Progenitor cell of endocrine pancreas (in vitro differentiated cells): ENCODE data around the gene DUSP16. TPM values are rescaled to one million over a fixed set of nuclear protein-coding genes. Genes with fewer than 3 reads are reported as not detected.
A peak's percentile ranks its signal among the peaks of the same experiment; 100 is the strongest.

Experiments used
- DNase-seq: peaks from one replicate; pipeline ENCODE4 v3.0.0; 2021; ENCODE audit warnings: low spot score; ENCODE audit not compliant: unreplicated experiment
- H3K27ac Mint-ChIP-seq: 2 replicates; pipeline ENCODE4 v1.8.0; 2021; ENCODE audit warnings: mild to moderate bottlenecking, moderate library complexity, mixed read lengths
- H3K27me3 Mint-ChIP-seq: 2 replicates; pipeline ENCODE4 v1.8.0; 2021; ENCODE audit warnings: mixed read lengths
- H3K36me3 Mint-ChIP-seq: 2 replicates; pipeline ENCODE4 v1.8.0; 2022; ENCODE audit warnings: mixed read lengths; ENCODE audit not compliant: insufficient read depth
- H3K4me1 Mint-ChIP-seq: 2 replicates; pipeline ENCODE4 v1.8.0; 2021; ENCODE audit warnings: low read depth, mixed read lengths
- H3K4me3 Mint-ChIP-seq: 2 replicates; pipeline ENCODE4 v1.8.0; 2021; ENCODE audit warnings: low read depth, mild to moderate bottlenecking, moderate library complexity, mixed read lengths
- H3K9me3 Mint-ChIP-seq: 2 replicates; pipeline ENCODE4 v1.8.0; 2021; ENCODE audit warnings: low read depth, mixed read lengths
- CTCF ChIP-seq: fragments of 200-600 bp; sonication (generic); IDR thresholded peaks from one replicate; pipeline ENCODE4 v1.5.0; 2021; ENCODE audit warnings: antibody characterized with exemption, mild to moderate bottlenecking; ENCODE audit not compliant: unreplicated experiment
- total RNA-seq: library from RNA; stranded (reverse); gene quantifications from 2 replicates; pipeline ENCODE4 v1.2.1, GENCODE V29; 2021

Gene DUSP16
- total RNA-seq, 1 donor from 2014 or later = 67.5 TPM

- no peak overlapping the region for H3K27ac Mint-ChIP-seq
- TF ChIP-seq CTCF = no peak
- H3K4me1 Mint-ChIP-seq = peaks cover 23% of the 10 kb centered on the region
- no peak for DNase-seq
- H3K36me3 Mint-ChIP-seq = peaks cover 9% of the 10 kb centered on the region
- H3K9me3 Mint-ChIP-seq = no peaks in the 10 kb centered on the region
- H3K4me3 Mint-ChIP-seq = no peak overlapping the region
- no peaks in the 10 kb centered on the region for H3K27me3 Mint-ChIP-seq
These were observed 24.1 kb downstream of the DUSP16 start for GRCh38 chr12:12538535-12538934.

GRCh38 chr12:12537421-12537820, 25.2 kb downstream of the DUSP16 start:
- Mint-ChIP-seq H3K27me3 (no peaks in the 10 kb centered on the region), H3K4me3 (no peak overlapping the region), H3K4me1 (peaks cover 26% of the 10 kb centered on the region), H3K36me3 (peaks cover 9% of the 10 kb centered on the region), H3K9me3 (no peaks in the 10 kb centered on the region), H3K27ac (no peak overlapping the region)
- no peak for DNase-seq
- no peak for TF ChIP-seq CTCF

- H3K9me3 Mint-ChIP-seq = no peaks in the 10 kb centered on the region
- H3K27ac Mint-ChIP-seq = peak overlapping the region; percentile 73
- peaks cover 2% of the 10 kb centered on the region for H3K36me3 Mint-ChIP-seq
- TF ChIP-seq CTCF = no peak
- H3K27me3 Mint-ChIP-seq = no peaks in the 10 kb centered on the region
- peaks cover 25% of the 10 kb centered on the region for H3K4me1 Mint-ChIP-seq
- no peak overlapping the region for H3K4me3 Mint-ChIP-seq
- no peak for DNase-seq
These were observed 27.7 kb downstream of the DUSP16 start for GRCh38 chr12:12534975-12535374.

- H3K36me3 Mint-ChIP-seq = peaks cover 2% of the 10 kb centered on the region
- DNase-seq = no peak
- peak overlapping the region; percentile 66 for H3K27ac Mint-ChIP-seq
- peaks cover 25% of the 10 kb centered on the region for H3K4me1 Mint-ChIP-seq
- no peaks in the 10 kb centered on the region for H3K27me3 Mint-ChIP-seq
- no peaks in the 10 kb centered on the region for H3K9me3 Mint-ChIP-seq
- no peak for TF ChIP-seq CTCF
- H3K4me3 Mint-ChIP-seq = no peak overlapping the region
These were observed 28.3 kb downstream of the DUSP16 start for GRCh38 chr12:12534166-12534866.

GRCh38 chr12:12533238-12533829, 29.3 kb downstream of the DUSP16 start:
- no peak for TF ChIP-seq CTCF
- Mint-ChIP-seq H3K27ac (peak overlapping the region; percentile 81), H3K27me3 (no peaks in the 10 kb centered on the region), H3K36me3 (peaks cover 2% of the 10 kb centered on the region), H3K4me1 (peaks cover 29% of the 10 kb centered on the region), H3K4me3 (no peak overlapping the region), H3K9me3 (no peaks in the 10 kb centered on the region)
- no peak for DNase-seq
